ENCODE measurements around the gene SCNN1G.

SCNN1G gene

DNA sequence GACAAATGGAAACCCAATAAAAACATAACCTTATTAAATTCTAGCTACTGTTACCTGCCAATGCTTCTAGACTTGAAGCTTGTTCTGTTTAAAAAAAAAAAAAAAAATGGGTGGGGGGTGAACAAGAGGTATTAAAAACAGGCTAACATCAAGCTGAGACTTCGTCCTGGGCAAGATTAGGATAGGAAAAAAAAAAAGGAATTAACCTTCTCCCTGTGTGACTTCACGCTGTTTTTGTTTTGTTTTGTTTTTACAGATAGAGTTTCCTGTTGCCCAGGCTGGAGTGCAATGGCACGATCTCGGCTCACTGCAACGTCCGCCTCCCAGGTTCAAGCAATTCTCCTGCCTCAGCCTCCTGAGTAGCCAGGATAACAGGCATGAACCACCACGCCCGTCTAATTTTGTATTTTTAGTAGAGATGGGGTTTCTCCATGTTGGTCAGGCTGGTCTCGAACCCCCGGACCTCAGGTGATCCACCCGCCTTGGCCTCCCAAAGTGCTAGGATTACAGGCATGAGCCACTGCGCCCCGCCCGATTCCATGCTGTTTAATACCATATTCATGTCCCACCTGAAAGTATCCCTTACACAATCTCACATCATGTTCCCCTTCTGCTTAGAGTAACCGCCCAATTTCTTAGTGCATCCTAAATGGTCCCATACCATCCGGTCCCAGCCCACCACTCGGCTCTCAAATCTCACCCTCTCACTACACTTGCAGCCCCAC, 35.5 kb upstream of the SCNN1G start:
- Histone ChIP-seq H3K9ac (ENCODE audit: low read length) (no peak overlapping the region), H3K36me3 (ENCODE audit: low read length) (no peaks in the 10 kb centered on the region), H3K4me3 (ENCODE audit: insufficient read depth, low read length, poor library complexity, severe bottlenecking) (no peak overlapping the region), H3K9me3 (ENCODE audit: insufficient read depth, low read length) (no peaks in the 10 kb centered on the region), H3F3A (ENCODE audit: insufficient read depth) (no peaks in the 10 kb centered on the region), H3K4me2 (ENCODE audit: low read depth, low read length, poor library complexity, severe bottlenecking) (peak overlapping the region; percentile 62), H2AFZ (ENCODE audit: low read depth, low read length, severe bottlenecking) (no peak overlapping the region), H3K9me2 (replicated peaks; ENCODE audit: insufficient read depth, low read length) (no peaks in the 10 kb centered on the region), H3K79me2 (ENCODE audit: insufficient read depth, low read length) (peaks cover 51% of the 10 kb centered on the region), H3K27ac (ENCODE audit: low read depth, low read length) (no peak overlapping the region), H3K27me3 (ENCODE audit: low read length) (no peaks in the 10 kb centered on the region), H4K20me1 (ENCODE audit: low read depth, low read length) (no peaks in the 10 kb centered on the region; the same call in 1 of the 2 replicates)
- no peak for TF ChIP-seq EZH2phosphoT487 (conservative IDR thresholded peaks at IDR 0.05; ENCODE audit: low read length)
- TF ChIP-seq, protein P1, sequence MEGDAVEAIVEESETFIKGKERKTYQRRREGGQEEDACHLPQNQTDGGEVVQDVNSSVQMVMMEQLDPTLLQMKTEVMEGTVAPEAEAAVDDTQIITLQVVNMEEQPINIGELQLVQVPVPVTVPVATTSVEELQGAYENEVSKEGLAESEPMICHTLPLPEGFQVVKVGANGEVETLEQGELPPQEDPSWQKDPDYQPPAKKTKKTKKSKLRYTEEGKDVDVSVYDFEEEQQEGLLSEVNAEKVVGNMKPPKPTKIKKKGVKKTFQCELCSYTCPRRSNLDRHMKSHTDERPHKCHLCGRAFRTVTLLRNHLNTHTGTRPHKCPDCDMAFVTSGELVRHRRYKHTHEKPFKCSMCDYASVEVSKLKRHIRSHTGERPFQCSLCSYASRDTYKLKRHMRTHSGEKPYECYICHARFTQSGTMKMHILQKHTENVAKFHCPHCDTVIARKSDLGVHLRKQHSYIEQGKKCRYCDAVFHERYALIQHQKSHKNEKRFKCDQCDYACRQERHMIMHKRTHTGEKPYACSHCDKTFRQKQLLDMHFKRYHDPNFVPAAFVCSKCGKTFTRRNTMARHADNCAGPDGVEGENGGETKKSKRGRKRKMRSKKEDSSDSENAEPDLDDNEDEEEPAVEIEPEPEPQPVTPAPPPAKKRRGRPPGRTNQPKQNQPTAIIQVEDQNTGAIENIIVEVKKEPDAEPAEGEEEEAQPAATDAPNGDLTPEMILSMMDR (IDR thresholded peaks at IDR 0.05; ENCODE audit: insufficient read depth, low read length, poor library complexity, severe bottlenecking) = no peak

DNA sequence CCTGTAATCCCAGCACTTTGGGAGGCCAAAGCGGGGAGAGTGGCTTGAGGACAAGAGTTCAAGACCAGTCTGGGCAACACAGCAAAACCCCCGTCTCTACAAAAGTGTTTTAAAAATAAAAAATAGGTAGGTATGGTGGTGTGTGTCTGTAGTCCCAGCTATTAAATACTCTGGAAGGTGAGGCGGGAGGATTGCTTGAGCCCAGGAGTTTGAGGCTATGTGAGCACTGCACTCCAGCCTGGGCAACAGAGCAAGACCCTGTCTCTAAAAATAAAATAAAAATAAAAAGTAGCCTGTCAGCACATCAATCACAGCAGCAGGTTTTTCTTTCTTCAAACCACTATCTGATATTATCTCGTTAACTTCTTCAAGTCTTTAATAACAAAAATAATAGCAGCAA, 34.9 kb upstream of the SCNN1G start:
- peak overlapping the region; percentile 53 for H3K4me3 ChIP-seq (ENCODE audit: insufficient read depth, low read length, poor library complexity, severe bottlenecking)
- H2AFZ ChIP-seq (ENCODE audit: low read depth, low read length, severe bottlenecking) = no peak overlapping the region
- no peaks in the 10 kb centered on the region; the same call in 1 of the 2 replicates for H4K20me1 ChIP-seq (ENCODE audit: low read depth, low read length)
- TF ChIP-seq, protein P1 (IDR thresholded peaks at IDR 0.05; ENCODE audit: insufficient read depth, low read length, poor library complexity, severe bottlenecking) = no peak
- no peak for TF ChIP-seq EZH2phosphoT487 (conservative IDR thresholded peaks at IDR 0.05; ENCODE audit: low read length)
- no peak overlapping the region for H3K9ac ChIP-seq (ENCODE audit: low read length)
- H3K36me3 ChIP-seq (ENCODE audit: low read length) = no peaks in the 10 kb centered on the region
- H3K4me2 ChIP-seq (ENCODE audit: low read depth, low read length, poor library complexity, severe bottlenecking) = peak overlapping the region; percentile 62
- no peaks in the 10 kb centered on the region for H3F3A ChIP-seq (ENCODE audit: insufficient read depth)
- no peaks in the 10 kb centered on the region for H3K27me3 ChIP-seq (ENCODE audit: low read length)
- no peak overlapping the region for H3K27ac ChIP-seq (ENCODE audit: low read depth, low read length)
- no peaks in the 10 kb centered on the region for H3K9me2 ChIP-seq (replicated peaks; ENCODE audit: insufficient read depth, low read length)
- no peaks in the 10 kb centered on the region for H3K9me3 ChIP-seq (ENCODE audit: insufficient read depth, low read length)
- peaks cover 45% of the 10 kb centered on the region for H3K79me2 ChIP-seq (ENCODE audit: insufficient read depth, low read length)

DNA sequence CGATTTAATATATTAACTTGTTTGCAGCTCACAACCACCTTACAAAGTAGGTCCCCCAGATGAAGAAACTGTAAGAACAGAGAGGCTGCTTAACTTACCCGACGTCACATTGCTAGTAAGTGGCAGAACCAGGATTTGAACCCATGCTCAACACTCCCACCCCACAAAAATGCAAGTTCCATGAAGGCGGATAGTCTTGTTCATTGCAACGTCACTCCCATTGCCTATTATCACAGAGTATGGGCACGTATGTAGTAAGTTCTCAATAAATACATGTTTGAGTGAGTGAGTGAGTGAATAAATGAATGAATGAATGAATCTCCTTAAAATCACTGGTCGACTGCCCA, 34.4 kb upstream of the SCNN1G start:
- H3F3A ChIP-seq (ENCODE audit: insufficient read depth) = no peaks in the 10 kb centered on the region
- H3K36me3 ChIP-seq (ENCODE audit: low read length) = no peaks in the 10 kb centered on the region
- H4K20me1 ChIP-seq (ENCODE audit: low read depth, low read length) = no peaks in the 10 kb centered on the region; the same call in 1 of the 2 replicates
- no peaks in the 10 kb centered on the region for H3K9me2 ChIP-seq (replicated peaks; ENCODE audit: insufficient read depth, low read length)
- H3K9me3 ChIP-seq (ENCODE audit: insufficient read depth, low read length) = no peaks in the 10 kb centered on the region
- peak overlapping the region; percentile 62 for H3K4me2 ChIP-seq (ENCODE audit: low read depth, low read length, poor library complexity, severe bottlenecking)
- H2AFZ ChIP-seq (ENCODE audit: low read depth, low read length, severe bottlenecking) = peak overlapping the region; percentile 0
- H3K27ac ChIP-seq (ENCODE audit: low read depth, low read length) = no peak overlapping the region
- peak overlapping the region; percentile 53 for H3K4me3 ChIP-seq (ENCODE audit: insufficient read depth, low read length, poor library complexity, severe bottlenecking)
- peaks cover 40% of the 10 kb centered on the region for H3K79me2 ChIP-seq (ENCODE audit: insufficient read depth, low read length)
- peak overlapping the region; percentile 62 for H3K9ac ChIP-seq (ENCODE audit: low read length)
- TF ChIP-seq, protein P1 (IDR thresholded peaks at IDR 0.05; ENCODE audit: insufficient read depth, low read length, poor library complexity, severe bottlenecking) = no peak
- TF ChIP-seq EZH2phosphoT487 (conservative IDR thresholded peaks at IDR 0.05; ENCODE audit: low read length) = no peak
- H3K27me3 ChIP-seq (ENCODE audit: low read length) = no peaks in the 10 kb centered on the region

Measured in SU-DHL-6 (cell line).